GM23338 (cell line): ENCODE measurements around the gene PCNT. TPM values are rescaled to one million over a fixed set of nuclear protein-coding genes. Genes with fewer than 3 reads are reported as not detected.

Experiments used
- ATAC-seq: fragments of 200-7000 bp; cut with Tn5 transposase; 3 replicates; pipeline ENCODE4 v1.9.1; 2020
- DNase-seq: peaks from one replicate; pipeline ENCODE4 v3.0.0-alpha.2; 2015; ENCODE audit warnings: low spot score
- H2AFZ ChIP-seq: fragments of 200-600 bp; sonication (generic); 2 replicates; pipeline ENCODE4 v1.8.0; 2016; ENCODE audit warnings: antibody characterized with exemption, mild to moderate bottlenecking, moderate library complexity
- H3F3A ChIP-seq: fragments of 200-600 bp; sonication (generic); replicated peaks from 2 replicates; pipeline ENCODE4 v1.8.0; 2017; ENCODE audit warnings: antibody characterized with exemption, mixed run types, low read depth
- H3K27ac ChIP-seq: fragments of 200-600 bp; sonication (generic); 2 replicates; pipeline ENCODE4 v1.6.1; 2016; ENCODE audit warnings: low read depth
- H3K27me3 ChIP-seq: fragments of 200-600 bp; sonication (generic); 2 replicates; pipeline ENCODE4 v1.8.0; 2016; ENCODE audit warnings: mild to moderate bottlenecking, mixed run types, moderate library complexity; ENCODE audit not compliant: insufficient read depth
- H3K36me3 ChIP-seq: fragments of 200-600 bp; sonication (generic); 2 replicates; pipeline ENCODE4 v1.8.0; 2016; ENCODE audit warnings: mild to moderate bottlenecking; ENCODE audit not compliant: insufficient read depth
- H3K4me1 ChIP-seq: fragments of 200-600 bp; sonication (generic); 2 replicates; pipeline ENCODE4 v1.8.0; 2016; ENCODE audit warnings: mild to moderate bottlenecking, moderate library complexity; ENCODE audit not compliant: insufficient read depth
- H3K4me2 ChIP-seq: fragments of 200-600 bp; sonication (generic); 2 replicates; pipeline ENCODE4 v1.7.1; 2017; ENCODE audit warnings: mixed run types
- H3K4me3 ChIP-seq: fragments of 200-600 bp; sonication (generic); 2 replicates; pipeline ENCODE4 v1.6.1; 2016; ENCODE audit warnings: mixed run types
- H3K79me2 ChIP-seq: fragments of 200-600 bp; sonication (generic); replicated peaks from 2 replicates; pipeline ENCODE4 v1.8.0; 2017; ENCODE audit warnings: mild to moderate bottlenecking; ENCODE audit not compliant: insufficient read depth
- H3K9me2 ChIP-seq: fragments of 200-600 bp; sonication (generic); 2 replicates; pipeline ENCODE4 v1.8.0; 2017; ENCODE audit not compliant: insufficient read depth
- H4K20me1 ChIP-seq: fragments of 200-600 bp; sonication (generic); replicated peaks from 2 replicates; pipeline ENCODE4 v1.8.0; 2017; ENCODE audit warnings: mild to moderate bottlenecking; ENCODE audit not compliant: insufficient read depth
- H3K27ac Mint-ChIP-seq: 2 replicates; pipeline ENCODE4 v1.8.0; 2020; ENCODE audit warnings: inconsistent platforms, mild to moderate bottlenecking, moderate library complexity, mixed read lengths
- H3K27me3 Mint-ChIP-seq: 3 replicates; pipeline ENCODE4 v1.8.0; 2022; ENCODE audit warnings: low read depth, mild to moderate bottlenecking, moderate library complexity, mixed read lengths, inconsistent platforms; ENCODE audit not compliant: insufficient read depth, poor library complexity
- H3K36me3 Mint-ChIP-seq: 3 replicates; pipeline ENCODE4 v1.8.0; 2021; ENCODE audit warnings: low read depth, mild to moderate bottlenecking, inconsistent platforms, moderate library complexity, mixed read lengths
- H3K4me1 Mint-ChIP-seq: 3 replicates; pipeline ENCODE4 v1.8.0; 2020; ENCODE audit warnings: mild to moderate bottlenecking, inconsistent platforms, mixed read lengths
- H3K4me3 Mint-ChIP-seq: 3 replicates; pipeline ENCODE4 v1.8.0; 2021; ENCODE audit warnings: moderate library complexity, mild to moderate bottlenecking, inconsistent platforms, mixed read lengths
- H3K9me3 Mint-ChIP-seq: 3 replicates; pipeline ENCODE4 v1.8.0; 2020; ENCODE audit warnings: moderate library complexity, mild to moderate bottlenecking, inconsistent platforms, mixed read lengths
- CREB1 ChIP-seq: fragments of 250-450 bp; sonication (Bioruptor Pico); IDR thresholded peaks from 2 replicates; pipeline ENCODE4 v1.5.0; 2020; ENCODE audit warnings: low read depth, mild to moderate bottlenecking, moderate library complexity
- EZH2 ChIP-seq: fragments of 200-600 bp; sonication (generic); IDR thresholded peaks from one replicate; pipeline ENCODE4 v1.8.0; 2017; ENCODE audit warnings: antibody characterized with exemption, mild to moderate bottlenecking, low read depth; ENCODE audit not compliant: unreplicated experiment
- EZH2phosphoT487 ChIP-seq: fragments of 200-600 bp; sonication (generic); IDR thresholded peaks from one replicate; pipeline ENCODE4 v1.8.1; 2018; ENCODE audit warnings: antibody characterized with exemption; ENCODE audit not compliant: unreplicated experiment
- POLR2AphosphoS5 ChIP-seq: IDR thresholded peaks from 2 replicates; pipeline ENCODE4 v1.6.1; 2016; ENCODE audit warnings: antibody characterized with exemption, low read depth
- ZNF331 ChIP-seq: fragments of 250-450 bp; sonication (Bioruptor Pico); IDR thresholded peaks from 2 replicates; pipeline ENCODE4 v1.5.0; 2020; ENCODE audit warnings: low read depth, mild to moderate bottlenecking, moderate library complexity
- polyA plus RNA-seq: library from polyadenylated mRNA; unstranded; fragments of >200 nt; fragmentation: Nextera tagmentation; extraction: Ambion mirVana; gene quantifications from 2 replicates; pipeline ENCODE4 v1.2.1, GENCODE V29; 2016
- total RNA-seq: library from RNA; depleted of rRNA; stranded (reverse); fragments of >200 nt; shearing (Covaris generic); gene quantifications from 2 replicates; pipeline ENCODE4 v1.2.3, GENCODE V29; 2014
- TF ChIP-seq, protein P1 (sequence below), 2 experiments: fragments of 200-600 bp in 1 of 2; sonication (generic) in 1 of 2; conservative IDR thresholded peaks; 2 replicates each; pipeline versions ENCODE4 v1.5.1 to v1.6.1; 2016 to 2017; ENCODE audit warnings: antibody characterized with exemption in 2 of 2, low read depth in 2 of 2, mild to moderate bottlenecking in 2 of 2, moderate library complexity in 1 of 2
- TF ChIP-seq, protein P2 (sequence below): IDR thresholded peaks from one replicate; pipeline ENCODE4 v1.6.1; 2018; ENCODE audit warnings: antibody characterized with exemption; ENCODE audit not compliant: unreplicated experiment

The PCNT gene
- total and polyA plus RNA-seq, 2 experiments from 2014 or later: 39.6 to 46.1 TPM

DNA sequence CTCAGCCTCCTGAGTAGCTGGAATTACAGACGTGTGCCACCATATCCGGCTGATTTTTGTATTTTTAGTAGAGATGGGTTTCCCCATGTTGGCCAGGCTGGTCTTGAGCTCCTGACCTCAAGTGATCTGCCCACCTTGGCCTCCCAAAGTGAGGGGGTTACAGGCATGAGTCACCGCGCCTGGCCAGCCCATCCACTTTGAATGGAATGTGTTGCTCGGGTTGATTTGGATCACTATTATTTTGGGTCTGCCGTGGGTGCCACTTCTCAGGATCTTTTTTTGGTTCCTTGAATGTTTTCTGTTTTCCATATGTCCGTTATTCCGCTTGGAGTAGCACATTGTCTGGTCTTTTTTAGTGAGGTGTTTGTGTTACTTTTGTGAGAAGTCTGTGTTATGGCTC is 17.0 kb downstream of the PCNT start:
- Histone ChIP-seq H3K27me3 (no peaks in the 10 kb centered on the region), H3K27ac (no peak overlapping the region), H2AFZ (no peak overlapping the region), H3K4me3 (no peak overlapping the region), H4K20me1 (peaks cover 11% of the 10 kb centered on the region), H3F3A (no peaks in the 10 kb centered on the region), H3K9me2 (no peaks in the 10 kb centered on the region), H3K4me2 (no peak overlapping the region), H3K79me2 (peaks cover 46% of the 10 kb centered on the region), H3K4me1 (no peaks in the 10 kb centered on the region), H3K36me3 (peaks cover 5% of the 10 kb centered on the region; the same call in 1 of the 2 replicates)
- no peak overlapping the region for H3K4me3 Mint-ChIP-seq
- DNase-seq (no peak), ATAC-seq (no peak)
- no peak for TF ChIP-seq CREB1
- no peak for TF ChIP-seq ZNF331 (CRISPR knock-in tag)
- TF ChIP-seq, protein P1, sequence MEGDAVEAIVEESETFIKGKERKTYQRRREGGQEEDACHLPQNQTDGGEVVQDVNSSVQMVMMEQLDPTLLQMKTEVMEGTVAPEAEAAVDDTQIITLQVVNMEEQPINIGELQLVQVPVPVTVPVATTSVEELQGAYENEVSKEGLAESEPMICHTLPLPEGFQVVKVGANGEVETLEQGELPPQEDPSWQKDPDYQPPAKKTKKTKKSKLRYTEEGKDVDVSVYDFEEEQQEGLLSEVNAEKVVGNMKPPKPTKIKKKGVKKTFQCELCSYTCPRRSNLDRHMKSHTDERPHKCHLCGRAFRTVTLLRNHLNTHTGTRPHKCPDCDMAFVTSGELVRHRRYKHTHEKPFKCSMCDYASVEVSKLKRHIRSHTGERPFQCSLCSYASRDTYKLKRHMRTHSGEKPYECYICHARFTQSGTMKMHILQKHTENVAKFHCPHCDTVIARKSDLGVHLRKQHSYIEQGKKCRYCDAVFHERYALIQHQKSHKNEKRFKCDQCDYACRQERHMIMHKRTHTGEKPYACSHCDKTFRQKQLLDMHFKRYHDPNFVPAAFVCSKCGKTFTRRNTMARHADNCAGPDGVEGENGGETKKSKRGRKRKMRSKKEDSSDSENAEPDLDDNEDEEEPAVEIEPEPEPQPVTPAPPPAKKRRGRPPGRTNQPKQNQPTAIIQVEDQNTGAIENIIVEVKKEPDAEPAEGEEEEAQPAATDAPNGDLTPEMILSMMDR (conservative IDR thresholded peaks at IDR 0.05; ENCODE audit: low read depth in 2 of 2): no peak
- TF ChIP-seq, protein P2, sequence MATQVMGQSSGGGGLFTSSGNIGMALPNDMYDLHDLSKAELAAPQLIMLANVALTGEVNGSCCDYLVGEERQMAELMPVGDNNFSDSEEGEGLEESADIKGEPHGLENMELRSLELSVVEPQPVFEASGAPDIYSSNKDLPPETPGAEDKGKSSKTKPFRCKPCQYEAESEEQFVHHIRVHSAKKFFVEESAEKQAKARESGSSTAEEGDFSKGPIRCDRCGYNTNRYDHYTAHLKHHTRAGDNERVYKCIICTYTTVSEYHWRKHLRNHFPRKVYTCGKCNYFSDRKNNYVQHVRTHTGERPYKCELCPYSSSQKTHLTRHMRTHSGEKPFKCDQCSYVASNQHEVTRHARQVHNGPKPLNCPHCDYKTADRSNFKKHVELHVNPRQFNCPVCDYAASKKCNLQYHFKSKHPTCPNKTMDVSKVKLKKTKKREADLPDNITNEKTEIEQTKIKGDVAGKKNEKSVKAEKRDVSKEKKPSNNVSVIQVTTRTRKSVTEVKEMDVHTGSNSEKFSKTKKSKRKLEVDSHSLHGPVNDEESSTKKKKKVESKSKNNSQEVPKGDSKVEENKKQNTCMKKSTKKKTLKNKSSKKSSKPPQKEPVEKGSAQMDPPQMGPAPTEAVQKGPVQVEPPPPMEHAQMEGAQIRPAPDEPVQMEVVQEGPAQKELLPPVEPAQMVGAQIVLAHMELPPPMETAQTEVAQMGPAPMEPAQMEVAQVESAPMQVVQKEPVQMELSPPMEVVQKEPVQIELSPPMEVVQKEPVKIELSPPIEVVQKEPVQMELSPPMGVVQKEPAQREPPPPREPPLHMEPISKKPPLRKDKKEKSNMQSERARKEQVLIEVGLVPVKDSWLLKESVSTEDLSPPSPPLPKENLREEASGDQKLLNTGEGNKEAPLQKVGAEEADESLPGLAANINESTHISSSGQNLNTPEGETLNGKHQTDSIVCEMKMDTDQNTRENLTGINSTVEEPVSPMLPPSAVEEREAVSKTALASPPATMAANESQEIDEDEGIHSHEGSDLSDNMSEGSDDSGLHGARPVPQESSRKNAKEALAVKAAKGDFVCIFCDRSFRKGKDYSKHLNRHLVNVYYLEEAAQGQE: no peak
- no peak for TF ChIP-seq POLR2AphosphoS5
- TF ChIP-seq EZH2: no peak
- no peak for TF ChIP-seq EZH2phosphoT487
- peaks cover 52% of the 10 kb centered on the region for H3K36me3 Mint-ChIP-seq
- H3K27me3 Mint-ChIP-seq: peaks cover 3% of the 10 kb centered on the region
- no peaks in the 10 kb centered on the region for H3K4me1 Mint-ChIP-seq
- H3K9me3 Mint-ChIP-seq: no peaks in the 10 kb centered on the region
- no peak overlapping the region for H3K27ac Mint-ChIP-seq

DNA sequence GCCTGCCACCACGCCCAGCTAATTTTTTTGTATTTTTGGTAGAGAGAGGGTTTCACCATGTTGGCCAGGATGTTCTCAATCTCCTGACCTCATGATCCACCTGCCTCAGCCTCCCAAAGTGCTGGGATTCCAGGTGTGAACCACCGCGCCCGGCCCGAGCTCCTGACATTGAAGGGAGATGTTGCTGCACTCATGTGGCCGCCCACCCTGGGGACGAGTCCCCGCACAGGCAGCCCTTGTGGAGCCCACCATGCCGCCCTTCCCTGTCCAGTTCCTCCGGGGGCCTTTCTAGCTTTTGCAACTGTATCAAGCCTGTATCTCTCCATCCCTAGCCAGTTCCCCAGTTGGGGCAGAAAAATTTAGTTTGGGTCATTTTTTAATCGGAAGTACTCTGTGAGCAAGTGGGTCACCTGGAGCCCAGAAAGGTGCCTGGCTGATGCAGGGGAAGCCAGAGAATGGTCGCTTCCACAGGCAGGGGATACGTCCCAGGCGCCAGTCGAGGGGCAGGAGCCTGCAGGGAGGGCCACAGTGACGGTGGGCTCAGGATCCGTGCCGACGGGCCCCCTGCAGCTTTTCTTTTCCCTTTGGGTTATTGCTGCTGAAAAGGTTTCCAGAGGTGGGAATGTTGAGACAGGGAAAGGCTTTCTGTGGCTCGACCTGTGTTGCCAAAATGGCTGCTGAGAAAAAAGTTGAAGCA is 20.4 kb downstream of the PCNT start:
- peaks cover 8% of the 10 kb centered on the region for H4K20me1 ChIP-seq
- DNase-seq: no peak
- H3K79me2 ChIP-seq: peaks cover 46% of the 10 kb centered on the region
- ATAC-seq: no peak
- H3K4me3 ChIP-seq: no peak overlapping the region
- Mint-ChIP-seq H3K27me3 (peaks cover 4% of the 10 kb centered on the region), H3K4me3 (no peak overlapping the region), H3K27ac (no peak overlapping the region), H3K36me3 (peaks cover 53% of the 10 kb centered on the region), H3K9me3 (no peaks in the 10 kb centered on the region), H3K4me1 (no peaks in the 10 kb centered on the region)
- H3K4me2 ChIP-seq: no peak overlapping the region
- no peaks in the 10 kb centered on the region for H3K9me2 ChIP-seq
- H3K27me3 ChIP-seq: no peaks in the 10 kb centered on the region
- no peaks in the 10 kb centered on the region for H3K4me1 ChIP-seq
- no peak overlapping the region for H2AFZ ChIP-seq
- no peaks in the 10 kb centered on the region for H3F3A ChIP-seq
- peaks cover 8% of the 10 kb centered on the region; the same call in 1 of the 2 replicates for H3K36me3 ChIP-seq
- H3K27ac ChIP-seq: no peak overlapping the region
- no peak for TF ChIP-seq ZNF331 (CRISPR knock-in tag)
